Thyroid gland (tissue), 4 donors: ENCODE data around the gene MRC2. TPM values are rescaled to one million over a fixed set of nuclear protein-coding genes. Genes with fewer than 3 reads are reported as not detected.

Experiments
- DNase-seq, 2 donors: peaks; one replicate each; pipeline ENCODE4 v3.0.0-alpha.2; 2019
- H3K27ac ChIP-seq, 3 donors: fragments of 200-600 bp; sonication (generic); 1 replicate in 2 of 3; 2 replicates in 1 of 3; pipeline ENCODE4 v1.5.1; 2016 to 2019; ENCODE audit warnings: mild to moderate bottlenecking in 1 of 3, moderate library complexity in 1 of 3
- H3K27me3 ChIP-seq: fragments of 200-600 bp; sonication (generic); one replicate; pipeline ENCODE4 v1.5.1; 2019
- H3K36me3 ChIP-seq, 2 donors: fragments of 200-600 bp; sonication (generic); one replicate each; pipeline ENCODE4 v1.5.1; 2016 to 2019
- H3K4me1 ChIP-seq, 2 donors: fragments of 200-600 bp; sonication (generic); one replicate each; pipeline ENCODE4 v1.5.1; 2017 to 2019
- H3K4me3 ChIP-seq, 3 donors: fragments of 200-600 bp; sonication (generic); replicated peaks in 1 of 3; 1 replicate in 2 of 3; 2 replicates in 1 of 3; pipeline ENCODE4 v1.5.1; 2016; ENCODE audit warnings: mild to moderate bottlenecking in 1 of 3
- H3K9me3 ChIP-seq: fragments of 200-600 bp; sonication (generic); one replicate; pipeline ENCODE4 v1.5.1; 2017
- CTCF ChIP-seq, 6 experiments: fragments of 200-600 bp in 3 of 6; fragments of 450-650 bp in 3 of 6; sonication (generic) in 3 of 6; IDR thresholded peaks; one replicate each; pipeline ENCODE4 v1.5.1; 2016 to 2019; ENCODE audit warnings: antibody characterized with exemption in 6 of 6, mild to moderate bottlenecking in 2 of 6, inconsistent platforms in 1 of 6, moderate library complexity in 1 of 6
- POLR2A ChIP-seq, 2 donors: fragments of 450-650 bp; IDR thresholded peaks; one replicate each; pipeline ENCODE4 v1.6.1; 2017; ENCODE audit warnings: antibody characterized with exemption in 2 of 2, mild to moderate bottlenecking in 2 of 2, moderate library complexity in 1 of 2
- WGBS, 2 donors: methylation state at CpG; one replicate each; pipeline ENCODE4 v1.1.5; 2017; 5-methylcytosine and 5-hydroxymethylcytosine counted together
- intact Hi-C: fragments of 100-400 bp; cut with DNase I; formaldehyde crosslinking; loops from one replicate; pipeline ENCODE4 v1.15.1; 2023
- total RNA-seq, 4 donors: library from RNA; depleted of rRNA; stranded (reverse); fragments of >200 nt; gene quantifications; one replicate each; pipeline ENCODE4 v1.2.3, GENCODE V29; 2016

The MRC2 gene
- total RNA-seq, 4 donors from 2014 or later = 7.9 to 15.2 (median 10.9) TPM

DNA sequence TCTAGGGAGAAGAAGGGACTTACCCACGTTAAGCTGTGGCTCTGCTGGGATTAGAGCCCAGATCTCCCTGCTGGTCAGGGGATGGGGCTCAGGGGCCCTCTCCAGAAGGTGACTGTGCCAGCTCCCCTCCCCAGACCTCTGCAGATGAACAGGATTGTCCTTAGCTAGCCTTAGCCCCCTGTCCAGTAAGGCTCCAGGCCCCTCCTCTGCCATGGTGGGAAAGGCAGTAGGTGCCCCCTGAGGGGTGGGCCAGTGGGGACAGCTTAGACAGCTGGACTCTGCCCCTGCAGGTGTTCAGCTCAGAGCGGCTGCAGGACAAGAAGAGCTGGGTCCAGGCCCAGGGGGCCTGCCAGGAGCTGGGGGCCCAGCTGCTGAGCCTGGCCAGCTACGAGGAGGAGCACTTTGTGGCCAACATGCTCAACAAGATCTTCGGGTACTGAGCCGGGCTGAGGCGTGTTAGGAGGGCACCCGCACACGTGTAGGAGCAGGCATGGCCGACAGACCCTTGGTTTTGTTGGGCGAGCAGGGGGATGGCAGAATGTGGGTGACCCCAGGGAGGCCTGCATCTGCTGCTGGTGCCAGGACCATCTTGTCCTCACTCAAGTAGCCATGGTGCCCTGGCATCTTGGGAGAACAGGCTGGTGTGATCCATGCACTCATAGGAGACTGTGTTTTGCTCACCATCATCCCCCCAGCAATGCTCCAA, 50.9 kb downstream of the MRC2 start:
- Histone ChIP-seq H3K27me3 (no peaks in the 10 kb centered on the region), H3K4me1 (no peaks in the 10 kb centered on the region), H3K36me3 (no peaks in the 10 kb centered on the region), H3K9me3 (no peaks in the 10 kb centered on the region), H3K4me3 (no peak overlapping the region), H3K27ac (no peak overlapping the region)
- 91% methylated on average over 10 of the region's 10 CpGs for WGBS, 2 donors
- TF ChIP-seq POLR2A (IDR thresholded peaks at IDR 0.05) = no peak
- no peak for TF ChIP-seq CTCF (IDR thresholded peaks at IDR 0.05)
- intact Hi-C loops = no loop called here
- no peak for DNase-seq

DNA sequence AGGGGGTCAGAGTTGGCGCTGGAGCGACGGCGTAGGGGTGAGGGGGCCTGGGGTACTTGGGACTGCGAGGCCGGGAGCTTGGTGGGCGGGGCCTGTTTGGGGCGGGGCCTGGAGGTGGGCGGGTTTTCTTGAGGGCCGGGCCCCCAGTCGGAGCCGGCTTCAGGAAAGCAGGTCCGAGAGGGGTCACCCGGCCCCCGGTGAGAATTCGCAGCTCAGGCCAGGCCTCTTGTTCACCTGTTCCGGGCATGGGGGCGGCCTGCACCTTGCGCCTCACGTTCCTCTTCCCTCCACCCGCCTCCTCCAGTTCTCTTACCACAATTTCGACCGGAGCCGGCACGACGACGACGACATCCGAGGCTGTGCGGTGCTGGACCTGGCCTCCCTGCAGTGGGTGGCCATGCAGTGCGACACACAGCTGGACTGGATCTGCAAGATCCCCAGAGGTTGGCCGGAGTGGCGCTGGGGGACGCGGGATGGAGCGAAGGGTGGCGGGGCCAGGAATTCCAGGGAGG, 52.5 kb downstream of the MRC2 start:
- intact Hi-C loops = no loop called here
- DNase-seq = no peak
- 88 to 90% methylated on average over 33 to 37 of the region's 37 CpGs for WGBS, 2 donors

GRCh38 chr17:62680541-62681052, 53.1 kb downstream of the MRC2 start:
- WGBS, 2 donors = 77 to 95% methylated on average over 20 to 24 of the region's 36 CpGs
- Histone ChIP-seq H3K9me3 (no peaks in the 10 kb centered on the region), H3K4me3 (no peak overlapping the region), H3K4me1 (no peaks in the 10 kb centered on the region), H3K27me3 (no peaks in the 10 kb centered on the region), H3K27ac (no peak overlapping the region), H3K36me3 (no peaks in the 10 kb centered on the region)
- DNase-seq = no peak
- TF ChIP-seq POLR2A (IDR thresholded peaks at IDR 0.05) (no peak), CTCF (IDR thresholded peaks at IDR 0.05) (no peak)
- intact Hi-C loops = no loop called here

More for the DNA sequence above, 52.5 kb downstream of the MRC2 start:
- Histone ChIP-seq H3K4me1 (no peaks in the 10 kb centered on the region), H3K4me3 (no peak overlapping the region), H3K36me3 (no peaks in the 10 kb centered on the region), H3K27ac (no peak overlapping the region), H3K9me3 (no peaks in the 10 kb centered on the region), H3K27me3 (no peaks in the 10 kb centered on the region)
- no peak for TF ChIP-seq CTCF (IDR thresholded peaks at IDR 0.05)
- no peak for TF ChIP-seq POLR2A (IDR thresholded peaks at IDR 0.05)

DNA sequence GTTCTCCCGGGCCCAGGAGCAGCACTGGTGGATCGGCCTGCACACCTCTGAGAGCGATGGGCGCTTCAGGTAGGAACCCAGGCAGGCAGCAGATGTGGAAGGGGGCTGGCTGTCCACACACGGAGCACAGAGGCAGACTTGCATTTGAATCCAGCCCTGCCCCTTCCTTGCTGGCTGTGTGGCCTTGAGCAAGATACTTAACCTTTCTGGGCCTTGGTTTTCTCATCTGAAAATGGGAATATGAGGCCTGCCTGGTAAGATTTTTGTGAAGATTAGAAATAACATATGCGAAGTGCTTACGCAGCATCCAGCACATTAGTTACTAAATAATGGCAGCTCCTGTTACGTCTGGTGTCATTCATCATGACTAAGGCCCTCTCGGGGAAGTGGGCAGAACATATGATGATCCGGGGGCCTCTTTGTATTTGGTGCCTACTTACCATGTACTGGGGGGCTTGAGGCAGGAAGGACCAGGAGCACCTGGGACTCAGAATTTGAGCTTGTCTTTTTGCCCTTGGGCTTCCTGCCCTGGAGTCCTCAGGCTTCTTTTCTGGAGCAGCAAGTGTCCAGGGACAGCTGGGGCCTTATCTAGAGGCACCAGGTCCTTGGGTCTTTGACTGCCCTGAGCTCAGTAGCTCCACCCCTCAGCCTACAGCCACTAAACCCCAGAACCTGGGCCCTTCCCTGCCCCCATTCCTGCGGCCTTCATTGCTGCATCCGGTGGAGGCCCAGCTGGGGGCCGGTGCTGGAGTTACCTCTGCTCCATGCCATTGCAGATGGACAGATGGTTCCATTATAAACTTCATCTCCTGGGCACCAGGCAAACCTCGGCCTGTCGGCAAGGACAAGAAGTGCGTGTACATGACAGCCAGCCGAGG, 53.8 kb downstream of the MRC2 start:
- Histone ChIP-seq H3K27me3 (no peaks in the 10 kb centered on the region), H3K9me3 (no peaks in the 10 kb centered on the region), H3K4me1 (no peaks in the 10 kb centered on the region), H3K4me3 (no peak overlapping the region), H3K27ac (no peak overlapping the region), H3K36me3 (no peaks in the 10 kb centered on the region)
- no peak for DNase-seq
- TF ChIP-seq CTCF (IDR thresholded peaks at IDR 0.05) (no peak), POLR2A (IDR thresholded peaks at IDR 0.05) (no peak)
- whole genome bisulfite sequencing, 2 donors = 93% methylated on average over 16 to 17 of the region's 17 CpGs
- intact Hi-C loops = no loop called here
